Mucosa of rectum (tissue), 2 donors: ENCODE results near the gene BSND.

ENCODE experiments used
- H3K27ac ChIP-seq, 2 donors: one replicate each; pipeline ENCODE4 v1.7.0; 2013; ENCODE audit warnings: inconsistent platforms in 2 of 2, low read depth in 2 of 2, low read length in 2 of 2
- H3K27me3 ChIP-seq, 2 donors: one replicate each; pipeline ENCODE4 v1.7.0; 2013; ENCODE audit warnings: low read length in 2 of 2; ENCODE audit not compliant: control insufficient read depth in 2 of 2, insufficient read depth in 2 of 2
- H3K36me3 ChIP-seq, 2 donors: one replicate each; pipeline ENCODE4 v1.7.0; 2013; ENCODE audit warnings: low read length in 2 of 2; ENCODE audit not compliant: control insufficient read depth in 2 of 2, insufficient read depth in 2 of 2
- H3K4me1 ChIP-seq, 2 donors: one replicate each; pipeline ENCODE4 v1.7.0; 2013; ENCODE audit warnings: low read length in 2 of 2, mild to moderate bottlenecking in 1 of 2; ENCODE audit not compliant: control insufficient read depth in 2 of 2, insufficient read depth in 2 of 2
- H3K4me3 ChIP-seq, 2 donors: one replicate each; pipeline ENCODE4 v1.7.0; 2013; ENCODE audit warnings: low read length in 2 of 2
- H3K9ac ChIP-seq, 2 donors: one replicate each; pipeline ENCODE4 v1.7.0; 2013; ENCODE audit warnings: low read length in 2 of 2, low read depth in 1 of 2, mild to moderate bottlenecking in 1 of 2
- H3K9me3 ChIP-seq, 2 donors: one replicate each; pipeline ENCODE4 v1.7.0; 2013; ENCODE audit warnings: low read length in 2 of 2; ENCODE audit not compliant: control insufficient read depth in 2 of 2
- donor health status: healthy.
- donor health status: Normal muscosa, but diverticular disease.

The BSND gene

GRCh38 chr1:54998677-54999076 lies at the start of gene BSND:
BSND (plus strand) TSS chr1:54998933; CDS start chr1:54999187, 254 bp downstream.
- H3K4me3 ChIP-seq, result no peak within 1 kb of the TSS
- no peak within 1 kb of the TSS for H3K9ac ChIP-seq
- no peak within 1 kb of the TSS for H3K27ac ChIP-seq
- H3K4me1 ChIP-seq, result no peaks in the 10 kb centered on the region
- no peaks in the 10 kb centered on the region for H3K9me3 ChIP-seq
- peaks cover 12 to 15% of the 10 kb centered on the region in 2 donors for H3K27me3 ChIP-seq
- no peaks in the 10 kb centered on the region for H3K36me3 ChIP-seq

- H3K4me3 ChIP-seq, result no peak overlapping the region
- no peaks in the 10 kb centered on the region for H3K27me3 ChIP-seq
- H3K27ac ChIP-seq, result no peak overlapping the region
- H3K9me3 ChIP-seq, result no peaks in the 10 kb centered on the region
- H3K36me3 ChIP-seq, result no peaks in the 10 kb centered on the region
- H3K4me1 ChIP-seq, result peaks cover 8 to 14% of the 10 kb centered on the region in 2 donors
- no peak overlapping the region for H3K9ac ChIP-seq
Measured at GRCh38 chr1:54949053-54949452, 49.7 kb upstream of the BSND start.

- peak overlapping the region in 1 of 2 donors; percentile 24 for H3K4me3 ChIP-seq
- H3K27ac ChIP-seq, result no peak overlapping the region
- no peaks in the 10 kb centered on the region for H3K9me3 ChIP-seq
- peaks cover 8 to 14% of the 10 kb centered on the region in 2 donors for H3K4me1 ChIP-seq
- H3K27me3 ChIP-seq, result no peaks in the 10 kb centered on the region
- H3K9ac ChIP-seq, result no peak overlapping the region
- no peaks in the 10 kb centered on the region for H3K36me3 ChIP-seq
Measured at GRCh38 chr1:54950006-54950368, 48.7 kb upstream of the BSND start.

- Histone ChIP-seq H3K36me3 (no peaks in the 10 kb centered on the region), H3K9me3 (no peaks in the 10 kb centered on the region), H3K27me3 (no peaks in the 10 kb centered on the region), H3K4me1 (peaks cover 8 to 17% of the 10 kb centered on the region in 2 donors), H3K9ac (peak overlapping the region; percentile 8 to 48), H3K27ac (no peak overlapping the region), H3K4me3 (peak overlapping the region; percentile 24 to 53)
Measured at GRCh38 chr1:54950369-54951163, 48.2 kb upstream of the BSND start.

- Histone ChIP-seq H3K9me3 (no peaks in the 10 kb centered on the region), H3K36me3 (no peaks in the 10 kb centered on the region), H3K4me3 (no peak overlapping the region), H3K27me3 (no peaks in the 10 kb centered on the region), H3K9ac (no peak overlapping the region), H3K4me1 (peaks cover 2 to 9% of the 10 kb centered on the region in 2 donors), H3K27ac (no peak overlapping the region)
Measured at GRCh38 chr1:54951810-54952226, 46.9 kb upstream of the BSND start.

- peaks cover 2 to 9% of the 10 kb centered on the region in 2 donors for H3K4me1 ChIP-seq
- H3K4me3 ChIP-seq, result no peak overlapping the region
- no peaks in the 10 kb centered on the region for H3K27me3 ChIP-seq
- H3K27ac ChIP-seq, result no peak overlapping the region
- peaks cover 0 to 4% of the 10 kb centered on the region in 2 donors for H3K9me3 ChIP-seq
- no peak overlapping the region for H3K9ac ChIP-seq
- H3K36me3 ChIP-seq, result no peaks in the 10 kb centered on the region
Measured at GRCh38 chr1:54952950-54953718, 45.6 kb upstream of the BSND start.

GRCh38 chr1:54953846-54954245 lies 44.9 kb upstream of the BSND start:
- no peaks in the 10 kb centered on the region for H3K27me3 ChIP-seq
- H3K9me3 ChIP-seq, result peaks cover 0 to 4% of the 10 kb centered on the region in 2 donors
- no peaks in the 10 kb centered on the region for H3K36me3 ChIP-seq
- H3K4me1 ChIP-seq, result peaks cover 2 to 9% of the 10 kb centered on the region in 2 donors
- H3K9ac ChIP-seq, result no peak overlapping the region
- no peak overlapping the region for H3K27ac ChIP-seq
- no peak overlapping the region for H3K4me3 ChIP-seq

- H3K4me3 ChIP-seq, result no peak overlapping the region
- no peaks in the 10 kb centered on the region for H3K36me3 ChIP-seq
- H3K27ac ChIP-seq, result peak overlapping the region in 1 of 2 donors; percentile 23
- peaks cover 0 to 4% of the 10 kb centered on the region in 2 donors for H3K9me3 ChIP-seq
- no peak overlapping the region for H3K9ac ChIP-seq
- peaks cover 2 to 5% of the 10 kb centered on the region in 2 donors for H3K4me1 ChIP-seq
- H3K27me3 ChIP-seq, result no peaks in the 10 kb centered on the region
Measured at GRCh38 chr1:54955359-54955758, 43.4 kb upstream of the BSND start.

- Histone ChIP-seq H3K9ac (no peak overlapping the region), H3K4me1 (peaks cover 0 to 3% of the 10 kb centered on the region in 2 donors), H3K4me3 (no peak overlapping the region), H3K36me3 (no peaks in the 10 kb centered on the region), H3K27me3 (no peaks in the 10 kb centered on the region), H3K9me3 (peaks cover 0 to 4% of the 10 kb centered on the region in 2 donors), H3K27ac (no peak overlapping the region)
Measured at GRCh38 chr1:54956726-54957125, 42.0 kb upstream of the BSND start.

- Histone ChIP-seq H3K27ac (no peak overlapping the region), H3K4me1 (peaks cover 0 to 3% of the 10 kb centered on the region in 2 donors), H3K9ac (no peak overlapping the region), H3K9me3 (peaks cover 0 to 4% of the 10 kb centered on the region in 2 donors), H3K4me3 (no peak overlapping the region), H3K27me3 (no peaks in the 10 kb centered on the region), H3K36me3 (no peaks in the 10 kb centered on the region)
Measured at GRCh38 chr1:54959241-54959640, 39.5 kb upstream of the BSND start.
